ENCODE data around the gene DNER.

DNER gene

DNA sequence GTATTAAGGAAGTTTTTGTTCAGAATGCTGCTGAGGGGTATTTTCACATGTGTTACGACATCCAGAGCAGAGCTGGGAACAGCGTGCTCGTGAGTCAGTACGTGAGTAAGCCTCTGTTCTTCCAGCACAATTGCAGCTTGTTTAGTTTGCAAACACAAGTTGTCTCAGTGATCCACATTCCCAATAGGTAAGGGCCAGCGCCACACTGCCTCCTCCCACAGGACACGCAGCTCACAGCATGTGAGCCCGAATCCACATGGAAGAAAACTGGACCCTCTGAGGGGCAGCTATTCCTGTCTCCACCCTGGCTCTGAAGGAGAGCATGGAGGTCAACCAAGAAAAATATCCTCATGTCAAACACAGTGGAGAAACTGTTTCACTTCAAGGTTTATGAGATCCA, 269.3 kb downstream of the DNER start:
- Histone ChIP-seq H3K9me3 (no peaks in the 10 kb centered on the region), H3K36me3 (no peaks in the 10 kb centered on the region), H3K27ac (no peak overlapping the region), H3K27me3 (no peaks in the 10 kb centered on the region), H3K4me1 (ENCODE audit: control insufficient read depth in 1 of 2, insufficient read depth in 1 of 2, low read depth in 1 of 2, low read length in 1 of 2) (no peaks in the 10 kb centered on the region), H3K4me3 (ENCODE audit: low read depth in 1 of 2, low read length in 1 of 2) (no peak overlapping the region)
- TF ChIP-seq, protein P1, sequence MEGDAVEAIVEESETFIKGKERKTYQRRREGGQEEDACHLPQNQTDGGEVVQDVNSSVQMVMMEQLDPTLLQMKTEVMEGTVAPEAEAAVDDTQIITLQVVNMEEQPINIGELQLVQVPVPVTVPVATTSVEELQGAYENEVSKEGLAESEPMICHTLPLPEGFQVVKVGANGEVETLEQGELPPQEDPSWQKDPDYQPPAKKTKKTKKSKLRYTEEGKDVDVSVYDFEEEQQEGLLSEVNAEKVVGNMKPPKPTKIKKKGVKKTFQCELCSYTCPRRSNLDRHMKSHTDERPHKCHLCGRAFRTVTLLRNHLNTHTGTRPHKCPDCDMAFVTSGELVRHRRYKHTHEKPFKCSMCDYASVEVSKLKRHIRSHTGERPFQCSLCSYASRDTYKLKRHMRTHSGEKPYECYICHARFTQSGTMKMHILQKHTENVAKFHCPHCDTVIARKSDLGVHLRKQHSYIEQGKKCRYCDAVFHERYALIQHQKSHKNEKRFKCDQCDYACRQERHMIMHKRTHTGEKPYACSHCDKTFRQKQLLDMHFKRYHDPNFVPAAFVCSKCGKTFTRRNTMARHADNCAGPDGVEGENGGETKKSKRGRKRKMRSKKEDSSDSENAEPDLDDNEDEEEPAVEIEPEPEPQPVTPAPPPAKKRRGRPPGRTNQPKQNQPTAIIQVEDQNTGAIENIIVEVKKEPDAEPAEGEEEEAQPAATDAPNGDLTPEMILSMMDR (IDR thresholded peaks at IDR 0.05): no peak

DNA sequence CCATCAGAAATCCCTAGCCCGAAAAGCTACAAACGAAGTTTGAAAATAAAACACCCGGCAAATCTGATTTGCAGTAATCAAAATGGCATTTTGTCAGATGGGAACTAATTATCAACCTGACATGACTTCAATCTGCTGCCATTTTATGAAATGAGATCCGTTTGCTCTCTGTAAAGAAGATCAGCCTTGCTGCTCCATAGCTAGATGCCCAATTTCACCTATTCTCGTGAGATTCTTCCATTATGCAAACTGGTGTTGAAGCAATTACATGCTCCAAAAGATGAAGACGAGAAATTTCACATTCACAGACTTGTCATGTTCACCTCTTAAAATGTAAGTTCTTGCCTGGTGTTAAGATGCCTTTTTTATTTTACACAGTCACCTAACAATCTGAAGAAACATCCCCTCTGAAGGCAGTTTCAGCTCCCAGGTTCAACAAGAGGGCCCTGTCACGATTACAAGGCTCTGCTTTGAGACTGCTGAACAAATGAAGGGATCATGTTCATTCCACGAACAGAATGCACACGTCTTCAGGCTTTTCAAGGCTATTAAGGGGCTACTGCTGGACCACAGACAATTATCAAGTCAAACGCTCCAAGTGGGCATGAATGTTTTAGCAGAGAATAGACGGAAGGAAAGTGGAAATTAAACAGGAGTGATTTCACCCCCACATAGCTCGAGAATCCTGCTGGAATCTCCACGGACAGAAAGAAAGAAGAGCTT, 270.6 kb downstream of the DNER start:
- TF ChIP-seq, protein P1 (IDR thresholded peaks at IDR 0.05): no peak

DNA sequence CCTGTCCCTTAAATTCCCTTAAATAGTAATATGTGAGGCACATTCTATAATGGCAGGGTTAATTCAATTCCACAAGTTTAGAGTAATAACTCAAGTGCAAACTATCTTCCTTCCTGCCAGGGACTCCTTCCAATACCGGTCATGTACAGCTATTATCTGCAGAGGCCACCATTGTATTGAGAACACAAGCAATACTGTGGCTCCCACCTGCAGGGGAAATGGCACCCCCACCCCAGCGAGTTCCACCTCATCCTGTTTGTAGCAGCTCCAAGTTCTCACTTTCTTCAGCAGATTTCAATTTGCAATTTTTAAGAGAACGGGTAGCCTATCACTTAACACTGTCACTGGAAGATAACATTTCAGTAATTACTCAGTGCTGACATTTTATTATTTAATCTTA, 271.2 kb downstream of the DNER start:
- TF ChIP-seq, protein P1 (IDR thresholded peaks at IDR 0.05): no peak
- no peaks in the 10 kb centered on the region for H3K36me3 ChIP-seq
- H3K27me3 ChIP-seq: no peaks in the 10 kb centered on the region
- H3K4me3 ChIP-seq (ENCODE audit: low read depth in 1 of 2, low read length in 1 of 2): no peak overlapping the region
- no peaks in the 10 kb centered on the region for H3K9me3 ChIP-seq
- H3K4me1 ChIP-seq (ENCODE audit: control insufficient read depth in 1 of 2, insufficient read depth in 1 of 2, low read depth in 1 of 2, low read length in 1 of 2): no peaks in the 10 kb centered on the region
- H3K27ac ChIP-seq: no peak overlapping the region

More for the DNA sequence above, 270.6 kb downstream of the DNER start:
- Histone ChIP-seq H3K4me3 (ENCODE audit: low read depth in 1 of 2, low read length in 1 of 2) (no peak overlapping the region), H3K27me3 (no peaks in the 10 kb centered on the region), H3K4me1 (ENCODE audit: control insufficient read depth in 1 of 2, insufficient read depth in 1 of 2, low read depth in 1 of 2, low read length in 1 of 2) (no peaks in the 10 kb centered on the region), H3K9me3 (no peaks in the 10 kb centered on the region), H3K27ac (no peak overlapping the region), H3K36me3 (no peaks in the 10 kb centered on the region)

DNA sequence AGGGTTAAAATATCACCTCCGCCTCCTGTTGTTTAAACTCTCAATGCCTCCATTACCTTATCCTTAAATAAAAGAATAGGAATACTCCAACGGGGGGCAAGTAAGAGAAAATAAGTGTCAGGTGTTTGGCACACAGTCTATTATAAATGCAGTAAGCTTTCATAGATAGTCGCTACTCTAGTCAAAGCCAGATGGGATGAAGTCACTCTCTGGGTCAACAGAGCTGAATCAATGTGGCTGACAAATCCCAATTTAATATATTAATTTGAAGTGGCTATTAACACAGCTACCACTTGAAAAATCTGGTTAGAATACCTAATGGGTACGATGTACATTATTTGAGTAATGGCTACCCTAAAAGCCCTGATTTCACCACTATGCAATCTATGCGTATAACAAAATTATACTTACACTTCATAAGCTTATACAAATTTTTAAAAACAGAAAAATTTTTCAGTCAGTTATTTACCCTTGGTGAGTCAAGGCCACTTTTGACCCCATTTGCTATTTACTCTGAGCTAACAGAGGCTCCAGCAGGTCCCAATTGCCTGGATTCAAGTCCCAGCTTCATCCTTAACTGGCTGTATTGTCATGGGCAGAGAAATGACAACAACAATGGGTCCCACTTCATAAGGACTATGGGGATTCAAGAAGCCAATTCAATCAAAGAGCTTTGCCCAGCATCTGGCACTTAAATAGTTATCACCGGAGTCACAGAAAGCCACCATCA, 275.8 kb downstream of the DNER start:
- Histone ChIP-seq H3K9me3 (no peaks in the 10 kb centered on the region), H3K36me3 (no peaks in the 10 kb centered on the region), H3K4me1 (ENCODE audit: control insufficient read depth in 1 of 2, insufficient read depth in 1 of 2, low read depth in 1 of 2, low read length in 1 of 2) (no peaks in the 10 kb centered on the region), H3K4me3 (ENCODE audit: low read depth in 1 of 2, low read length in 1 of 2) (no peak overlapping the region), H3K27me3 (no peaks in the 10 kb centered on the region), H3K27ac (no peak overlapping the region)
- TF ChIP-seq, protein P1 (IDR thresholded peaks at IDR 0.05): no peak

DNA sequence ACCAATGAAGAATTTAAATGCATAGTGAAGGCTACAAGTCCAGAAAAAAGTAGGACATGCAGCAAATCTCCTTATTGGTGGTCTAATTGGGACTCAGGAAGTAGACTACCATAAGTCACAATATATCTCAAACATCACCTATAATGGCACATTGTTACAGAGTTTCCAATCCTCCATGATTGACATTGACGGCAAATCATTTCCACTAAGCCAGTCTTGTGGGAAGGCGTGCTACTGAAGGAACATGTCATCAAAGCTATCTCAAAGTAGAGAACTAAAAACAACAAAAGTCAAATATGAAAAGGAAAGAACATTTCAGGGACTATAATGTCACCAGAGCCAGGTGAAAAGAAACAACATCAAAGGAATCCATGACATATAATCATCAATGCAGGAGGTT, 276.9 kb downstream of the DNER start:
- H3K27me3 ChIP-seq: no peaks in the 10 kb centered on the region
- H3K9me3 ChIP-seq: no peaks in the 10 kb centered on the region
- H3K27ac ChIP-seq: no peak overlapping the region
- no peak overlapping the region for H3K4me3 ChIP-seq (ENCODE audit: low read depth in 1 of 2, low read length in 1 of 2)
- H3K4me1 ChIP-seq (ENCODE audit: control insufficient read depth in 1 of 2, insufficient read depth in 1 of 2, low read depth in 1 of 2, low read length in 1 of 2): no peaks in the 10 kb centered on the region
- H3K36me3 ChIP-seq: no peaks in the 10 kb centered on the region
- TF ChIP-seq, protein P1 (IDR thresholded peaks at IDR 0.05): no peak

Measured in neutrophil (primary cell).